Transverse colon (tissue), 4 donors: ENCODE results near the gene OS9.

ENCODE experiments used
- CTCF ChIP-seq, 5 experiments: fragments of 200-600 bp in 3 of 5; fragments of 450-650 bp in 2 of 5; sonication (generic) in 3 of 5; IDR thresholded peaks; 1 replicate in 2 of 5; 2 replicates in 3 of 5; pipeline ENCODE4 v1.5.1; 2016 to 2017; ENCODE audit warnings: antibody characterized with exemption in 5 of 5, inconsistent platforms in 3 of 5, mild to moderate bottlenecking in 2 of 5, moderate library complexity in 1 of 5
- POLR2A ChIP-seq: fragments of 450-650 bp; IDR thresholded peaks from one replicate; pipeline ENCODE4 v1.6.1; 2016; ENCODE audit warnings: antibody characterized with exemption, mild to moderate bottlenecking, moderate library complexity
- POLR2AphosphoS5 ChIP-seq, 3 donors: sonication (generic); formaldehyde crosslinking; IDR thresholded peaks; one replicate each; pipeline ENCODE4 v1.6.1; 2016; ENCODE audit warnings: antibody characterized with exemption in 3 of 3

- TF ChIP-seq POLR2AphosphoS5 (IDR thresholded peaks at IDR 0.05): no peak
- TF ChIP-seq CTCF (IDR thresholded peaks at IDR 0.05): no peak
- no peak for TF ChIP-seq POLR2A
These were observed 46.1 kb downstream of the OS9 start for GRCh38 chr12:57739914-57740538.
